ENCODE data around the gene HBQ1. TPM values are rescaled to one million over a fixed set of nuclear protein-coding genes. Genes with fewer than 3 reads are reported as not detected.
A peak's percentile ranks its signal among the peaks of the same experiment; 100 is the strongest.
"Not testable (repeated sequence)": the region's sequence is repeated elsewhere in the genome, so short reads cannot be mapped to it uniquely, and the experiment has no call there.

Gene HBQ1
- total RNA-seq, 8 experiments from 2014 or later: 1.3 to 8.8 (median 5.2) TPM; not detected in 2

GRCh38 chr16:173928-174769, 6.1 kb upstream of the HBQ1 start:
- H3K4me1 ChIP-seq (replicated peaks in 1 of 2); H3K27ac ChIP-seq; in situ Hi-C loops (cut with MboI; ENCODE audit: low pct_unique_long_range_greater_than_20kb in 2 of 9, low sequenced_read_pairs in 9 of 9, unreplicated experiment in 9 of 9); H3K4me3 ChIP-seq: not testable (repeated sequence)
- WGBS, 10 experiments: 0 to 17% (median 0%) methylated on average over 1 to 3 of the region's 13 CpGs; no CpG with 5 or more reads in 7 of the 10 experiments
- peak in 2 of 8 experiments; percentile 2 to 8 for ATAC-seq (replicated peaks in 6 of 8)

DNA sequence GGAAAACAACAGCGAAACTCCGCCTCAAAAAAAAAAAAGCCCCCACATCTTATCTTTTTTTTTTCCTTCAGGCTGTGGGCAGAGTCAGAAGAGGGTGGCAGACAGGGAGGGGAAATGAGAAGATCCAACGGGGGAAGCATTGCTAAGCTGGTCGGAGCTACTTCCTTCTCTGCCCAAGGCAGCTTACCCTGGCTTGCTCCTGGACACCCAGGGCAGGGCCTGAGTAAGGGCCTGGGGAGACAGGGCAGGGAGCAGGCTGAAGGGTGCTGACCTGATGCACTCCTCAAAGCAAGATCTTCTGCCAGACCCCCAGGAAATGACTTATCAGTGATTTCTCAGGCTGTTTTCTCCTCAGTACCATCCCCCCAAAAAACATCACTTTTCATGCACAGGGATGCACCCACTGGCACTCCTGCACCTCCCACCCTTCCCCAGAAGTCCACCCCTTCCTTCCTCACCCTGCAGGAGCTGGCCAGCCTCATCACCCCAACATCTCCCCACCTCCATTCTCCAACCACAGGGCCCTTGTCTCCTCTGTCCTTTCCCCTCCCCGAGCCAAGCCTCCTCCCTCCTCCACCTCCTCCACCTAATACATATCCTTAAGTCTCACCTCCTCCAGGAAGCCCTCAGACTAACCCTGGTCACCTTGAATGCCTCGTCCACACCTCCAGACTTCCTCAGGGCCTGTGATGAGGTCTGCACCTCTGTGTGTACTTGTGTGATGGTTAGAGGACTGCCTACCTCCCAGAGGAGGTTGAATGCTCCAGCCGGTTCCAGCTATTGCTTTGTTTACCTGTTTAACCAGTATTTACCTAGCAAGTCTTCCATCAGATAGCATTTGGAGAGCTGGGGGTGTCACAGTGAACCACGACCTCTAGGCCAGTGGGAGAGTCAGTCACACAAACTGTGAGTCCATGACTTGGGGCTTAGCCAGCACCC, 5.0 kb upstream of the HBQ1 start:
- Histone ChIP-seq H3K4me1 (replicated peaks in 1 of 2) (peaks cover 0 to 2% of the 10 kb centered on the region in 2 donors), H3K27ac (no peak overlapping the region), H3K4me3 (no peak overlapping the region)
- ATAC-seq (replicated peaks in 6 of 8): no peak
- WGBS, 10 experiments: 30 to 67% methylated on average over 1 to 2 of the region's 8 CpGs; no CpG with 5 or more reads in 8 of the 10 experiments
- in situ Hi-C loops (cut with MboI; ENCODE audit: low pct_unique_long_range_greater_than_20kb in 2 of 9, low sequenced_read_pairs in 9 of 9, unreplicated experiment in 9 of 9): no loop called here

DNA sequence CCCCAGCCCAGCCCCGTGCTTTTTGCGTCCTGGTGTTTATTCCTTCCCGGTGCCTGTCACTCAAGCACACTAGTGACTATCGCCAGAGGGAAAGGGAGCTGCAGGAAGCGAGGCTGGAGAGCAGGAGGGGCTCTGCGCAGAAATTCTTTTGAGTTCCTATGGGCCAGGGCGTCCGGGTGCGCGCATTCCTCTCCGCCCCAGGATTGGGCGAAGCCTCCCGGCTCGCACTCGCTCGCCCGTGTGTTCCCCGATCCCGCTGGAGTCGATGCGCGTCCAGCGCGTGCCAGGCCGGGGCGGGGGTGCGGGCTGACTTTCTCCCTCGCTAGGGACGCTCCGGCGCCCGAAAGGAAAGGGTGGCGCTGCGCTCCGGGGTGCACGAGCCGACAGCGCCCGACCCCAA, 4.3 kb upstream of the HBQ1 start:
- WGBS, 10 experiments: no CpG with 5 or more reads among the region's 39 CpGs
- H3K27ac ChIP-seq; H3K4me1 ChIP-seq (replicated peaks in 1 of 2); H3K4me3 ChIP-seq; in situ Hi-C loops (cut with MboI; ENCODE audit: low pct_unique_long_range_greater_than_20kb in 2 of 9, low sequenced_read_pairs in 9 of 9, unreplicated experiment in 9 of 9): not testable (repeated sequence)
- ATAC-seq (replicated peaks in 6 of 8): peak in 4 of 8 experiments; percentile 1 to 25 (median 18)

DNA sequence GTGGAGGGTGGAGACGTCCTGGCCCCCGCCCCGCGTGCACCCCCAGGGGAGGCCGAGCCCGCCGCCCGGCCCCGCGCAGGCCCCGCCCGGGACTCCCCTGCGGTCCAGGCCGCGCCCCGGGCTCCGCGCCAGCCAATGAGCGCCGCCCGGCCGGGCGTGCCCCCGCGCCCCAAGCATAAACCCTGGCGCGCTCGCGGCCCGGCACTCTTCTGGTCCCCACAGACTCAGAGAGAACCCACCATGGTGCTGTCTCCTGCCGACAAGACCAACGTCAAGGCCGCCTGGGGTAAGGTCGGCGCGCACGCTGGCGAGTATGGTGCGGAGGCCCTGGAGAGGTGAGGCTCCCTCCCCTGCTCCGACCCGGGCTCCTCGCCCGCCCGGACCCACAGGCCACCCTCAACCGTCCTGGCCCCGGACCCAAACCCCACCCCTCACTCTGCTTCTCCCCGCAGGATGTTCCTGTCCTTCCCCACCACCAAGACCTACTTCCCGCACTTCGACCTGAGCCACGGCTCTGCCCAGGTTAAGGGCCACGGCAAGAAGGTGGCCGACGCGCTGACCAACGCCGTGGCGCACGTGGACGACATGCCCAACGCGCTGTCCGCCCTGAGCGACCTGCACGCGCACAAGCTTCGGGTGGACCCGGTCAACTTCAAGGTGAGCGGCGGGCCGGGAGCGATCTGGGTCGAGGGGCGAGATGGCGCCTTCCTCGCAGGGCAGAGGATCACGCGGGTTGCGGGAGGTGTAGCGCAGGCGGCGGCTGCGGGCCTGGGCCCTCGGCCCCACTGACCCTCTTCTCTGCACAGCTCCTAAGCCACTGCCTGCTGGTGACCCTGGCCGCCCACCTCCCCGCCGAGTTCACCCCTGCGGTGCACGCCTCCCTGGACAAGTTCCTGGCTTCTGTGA, 3.5 kb upstream of the HBQ1 start, which contains the start of gene HBA1:
Gene HBA1, plus strand, starts transcription at position 204 of the 906 bp plus-strand sequence. Its CDS starts 37 bp downstream, at position 241.
- in situ Hi-C loops (cut with MboI; ENCODE audit: low pct_unique_long_range_greater_than_20kb in 2 of 9, low sequenced_read_pairs in 9 of 9, unreplicated experiment in 9 of 9); H3K27ac ChIP-seq: not testable (repeated sequence)
- peak in 6 of 8 experiments; percentile 9 to 54 (median 32) for ATAC-seq (replicated peaks in 6 of 8)

DNA sequence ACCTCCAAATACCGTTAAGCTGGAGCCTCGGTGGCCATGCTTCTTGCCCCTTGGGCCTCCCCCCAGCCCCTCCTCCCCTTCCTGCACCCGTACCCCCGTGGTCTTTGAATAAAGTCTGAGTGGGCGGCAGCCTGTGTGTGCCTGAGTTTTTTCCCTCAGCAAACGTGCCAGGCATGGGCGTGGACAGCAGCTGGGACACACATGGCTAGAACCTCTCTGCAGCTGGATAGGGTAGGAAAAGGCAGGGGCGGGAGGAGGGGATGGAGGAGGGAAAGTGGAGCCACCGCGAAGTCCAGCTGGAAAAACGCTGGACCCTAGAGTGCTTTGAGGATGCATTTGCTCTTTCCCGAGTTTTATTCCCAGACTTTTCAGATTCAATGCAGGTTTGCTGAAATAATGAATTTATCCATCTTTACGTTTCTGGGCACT, 2.9 kb upstream of the HBQ1 start:
- in situ Hi-C loops (cut with MboI; ENCODE audit: low pct_unique_long_range_greater_than_20kb in 2 of 9, low sequenced_read_pairs in 9 of 9, unreplicated experiment in 9 of 9): no loop called here
- H3K4me1 ChIP-seq (replicated peaks in 1 of 2): peaks cover 2 to 6% of the 10 kb centered on the region in 2 donors
- peak in 1 of 8 experiments; percentile 4 for ATAC-seq (replicated peaks in 6 of 8)
- WGBS, 10 experiments: 0 to 17% methylated on average over 1 of the region's 13 CpGs; no CpG with 5 or more reads in 8 of the 10 experiments
- H3K4me3 ChIP-seq: no peak overlapping the region
- no peak overlapping the region for H3K27ac ChIP-seq

More for the DNA sequence above, 3.5 kb upstream of the HBQ1 start, which contains the start of gene HBA1:
- not testable (repeated sequence) for H3K4me3 ChIP-seq; H3K4me1 ChIP-seq (replicated peaks in 1 of 2)
- no CpG with 5 or more reads among the region's 88 CpGs for WGBS, 10 experiments

DNA sequence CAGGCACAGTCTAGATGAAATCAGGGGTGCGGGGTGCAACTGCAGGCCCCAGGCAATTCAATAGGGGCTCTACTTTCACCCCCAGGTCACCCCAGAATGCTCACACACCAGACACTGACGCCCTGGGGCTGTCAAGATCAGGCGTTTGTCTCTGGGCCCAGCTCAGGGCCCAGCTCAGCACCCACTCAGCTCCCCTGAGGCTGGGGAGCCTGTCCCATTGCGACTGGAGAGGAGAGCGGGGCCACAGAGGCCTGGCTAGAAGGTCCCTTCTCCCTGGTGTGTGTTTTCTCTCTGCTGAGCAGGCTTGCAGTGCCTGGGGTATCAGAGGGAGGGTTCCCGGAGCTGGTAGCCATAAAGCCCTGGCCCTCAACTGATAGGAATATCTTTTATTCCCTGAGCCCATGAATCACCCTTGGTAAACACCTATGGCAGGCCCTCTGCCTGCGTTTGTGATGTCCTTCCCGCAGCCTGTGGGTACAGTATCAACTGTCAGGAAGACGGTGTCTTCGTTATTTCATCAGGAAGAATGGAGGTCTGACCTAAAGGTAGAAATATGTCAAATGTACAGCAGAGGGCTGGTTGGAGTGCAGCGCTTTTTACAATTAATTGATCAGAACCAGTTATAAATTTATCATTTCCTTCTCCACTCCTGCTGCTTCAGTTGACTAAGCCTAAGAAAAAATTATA, 2.1 kb upstream of the HBQ1 start:
- 29 to 100% (median 82%) methylated on average over 1 to 5 of the region's 11 CpGs; no CpG with 5 or more reads in 3 of the 10 experiments for WGBS, 10 experiments
- Histone ChIP-seq H3K27ac (no peak overlapping the region), H3K4me3 (no peak overlapping the region), H3K4me1 (replicated peaks in 1 of 2) (peaks cover 2 to 6% of the 10 kb centered on the region in 2 donors)
- no peak for ATAC-seq (replicated peaks in 6 of 8)
- in situ Hi-C loops (cut with MboI; ENCODE audit: low pct_unique_long_range_greater_than_20kb in 2 of 9, low sequenced_read_pairs in 9 of 9, unreplicated experiment in 9 of 9): no loop called here

DNA sequence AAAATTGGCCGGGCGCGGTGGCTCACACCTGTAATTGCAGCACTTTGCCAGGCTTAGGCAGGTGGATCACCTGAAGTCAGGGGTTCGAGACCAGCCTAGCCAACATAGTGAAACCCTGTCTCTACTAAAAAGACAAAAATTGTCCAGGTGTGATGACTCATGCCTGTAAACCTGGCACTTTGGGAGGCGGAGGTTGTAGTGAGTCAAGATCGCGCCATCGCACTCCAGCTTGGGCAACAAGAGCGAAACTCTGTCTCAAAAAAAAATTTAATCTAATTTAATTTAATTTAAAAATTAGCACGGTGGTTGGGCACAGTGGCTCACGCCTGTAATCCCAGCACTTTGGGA, 1.6 kb upstream of the HBQ1 start:
- no peak for ATAC-seq (replicated peaks in 6 of 8)
- Histone ChIP-seq H3K4me3 (no peak overlapping the region), H3K27ac (no peak overlapping the region), H3K4me1 (replicated peaks in 1 of 2) (peaks cover 2 to 6% of the 10 kb centered on the region in 2 donors)
- 59 to 100% (median 88%) methylated on average over 1 to 10 of the region's 11 CpGs; no CpG with 5 or more reads in 2 of the 10 experiments for WGBS, 10 experiments
- in situ Hi-C loops (cut with MboI; ENCODE audit: low pct_unique_long_range_greater_than_20kb in 2 of 9, low sequenced_read_pairs in 9 of 9, unreplicated experiment in 9 of 9): no loop called here

DNA sequence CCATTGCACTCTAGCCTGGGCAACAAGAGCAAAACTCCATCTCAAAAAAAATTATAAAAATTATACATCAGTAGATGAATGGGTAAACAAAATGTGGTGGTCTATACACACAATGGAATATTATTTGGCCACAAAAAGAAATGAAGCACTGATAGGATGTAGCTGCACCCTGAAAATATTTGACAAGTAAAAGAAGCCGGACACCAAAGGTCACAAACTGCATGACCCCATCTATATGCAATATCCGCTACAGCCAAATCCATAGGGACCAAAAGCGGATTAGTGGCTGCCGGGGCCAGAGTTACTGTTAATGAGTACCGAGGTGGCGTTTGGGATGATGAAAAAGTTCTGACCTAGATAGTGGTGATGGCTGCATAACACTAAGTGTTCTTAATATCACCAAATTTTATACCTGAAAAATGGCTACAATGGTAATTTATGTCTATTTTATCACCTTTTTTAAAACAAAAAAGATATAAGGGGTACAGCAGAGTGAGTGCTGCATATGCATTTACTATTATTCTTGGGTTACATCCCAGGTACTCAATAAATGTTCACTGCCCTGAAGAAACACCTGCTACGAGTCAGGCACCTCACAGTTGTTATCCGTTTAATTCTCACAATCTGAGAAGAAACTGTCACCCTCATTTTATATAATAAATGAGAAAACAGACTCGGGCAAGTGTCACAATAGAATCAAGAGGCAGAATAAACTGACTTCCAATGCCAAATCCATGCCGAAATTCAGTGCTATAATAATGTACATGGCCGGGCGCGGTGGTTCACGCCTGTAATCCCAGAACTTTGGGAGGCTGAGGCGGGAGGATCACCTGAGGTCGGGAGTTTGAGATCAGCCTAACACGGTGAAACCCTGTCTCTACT, 807 bp upstream of the HBQ1 start:
- in situ Hi-C loops (cut with MboI; ENCODE audit: low pct_unique_long_range_greater_than_20kb in 2 of 9, low sequenced_read_pairs in 9 of 9, unreplicated experiment in 9 of 9): no loop called here
- 60 to 95% (median 79%) methylated on average over 2 to 16 of the region's 17 CpGs; no CpG with 5 or more reads in 2 of the 10 experiments for WGBS, 10 experiments
- no peak for ATAC-seq (replicated peaks in 6 of 8)
- H3K27ac ChIP-seq: no peak overlapping the region
- H3K4me3 ChIP-seq: peak overlapping the region in 4 of 5 donors; percentile 34 to 45 (median 40)
- peaks cover 2 to 6% of the 10 kb centered on the region in 2 donors for H3K4me1 ChIP-seq (replicated peaks in 1 of 2)

- Histone ChIP-seq H3K4me3 (peak overlapping the region; percentile 34 to 45 (median 39)), H3K27ac (no peak overlapping the region), H3K4me1 (replicated peaks in 1 of 2) (peaks cover 2 to 6% of the 10 kb centered on the region in 2 donors)
- ATAC-seq (replicated peaks in 6 of 8): peak; percentile 65 to 80 (median 72)
- in situ Hi-C loops (cut with MboI; ENCODE audit: low pct_unique_long_range_greater_than_20kb in 2 of 9, low sequenced_read_pairs in 9 of 9, unreplicated experiment in 9 of 9): no loop called here
- WGBS, 10 experiments: 0% methylated on average over 5 of the region's 89 CpGs; no CpG with 5 or more reads in 9 of the 10 experiments
Measured at GRCh38 chr16:180681-181564, 664 bp downstream of the HBQ1 start.

- H3K4me3 ChIP-seq: peak overlapping the region in 3 of 5 donors; percentile 34 to 45 (median 44)
- H3K27ac ChIP-seq: no peak overlapping the region
- WGBS, 10 experiments: 0 to 40% (median 17%) methylated on average over 1 to 2 of the region's 22 CpGs; no CpG with 5 or more reads in 7 of the 10 experiments
- peaks cover 2 to 6% of the 10 kb centered on the region in 2 donors for H3K4me1 ChIP-seq (replicated peaks in 1 of 2)
- peak in 2 of 8 experiments; percentile 3 to 4 for ATAC-seq (replicated peaks in 6 of 8)
- in situ Hi-C loops (cut with MboI; ENCODE audit: low pct_unique_long_range_greater_than_20kb in 2 of 9, low sequenced_read_pairs in 9 of 9, unreplicated experiment in 9 of 9): no loop called here
Measured at GRCh38 chr16:181565-182021, 1.3 kb downstream of the HBQ1 start.

Data from motor neuron (in vitro differentiated cells).